Suprapubic skin (tissue), 3 donors: Measurements from ENCODE around the gene SGMS2.

Experiments
- EP300 ChIP-seq: sonication (generic); formaldehyde crosslinking; IDR thresholded peaks from one replicate; pipeline ENCODE4 v1.6.1; 2017; ENCODE audit warnings: antibody characterized with exemption
- POLR2A ChIP-seq, 2 donors: fragments of 450-650 bp; IDR thresholded peaks; one replicate each; pipeline ENCODE4 v1.6.1; 2017; ENCODE audit warnings: antibody characterized with exemption in 2 of 2, mild to moderate bottlenecking in 2 of 2, moderate library complexity in 2 of 2
- TF ChIP-seq, protein P1 (sequence below), 2 donors: fragments of 200-600 bp in 1 of 2; fragments of 450-650 bp in 1 of 2; sonication (generic) in 1 of 2; IDR thresholded peaks; one replicate each; pipeline ENCODE4 v1.5.1; 2016 to 2019; ENCODE audit warnings: antibody characterized with exemption in 2 of 2, mild to moderate bottlenecking in 1 of 2, moderate library complexity in 1 of 2

DNA sequence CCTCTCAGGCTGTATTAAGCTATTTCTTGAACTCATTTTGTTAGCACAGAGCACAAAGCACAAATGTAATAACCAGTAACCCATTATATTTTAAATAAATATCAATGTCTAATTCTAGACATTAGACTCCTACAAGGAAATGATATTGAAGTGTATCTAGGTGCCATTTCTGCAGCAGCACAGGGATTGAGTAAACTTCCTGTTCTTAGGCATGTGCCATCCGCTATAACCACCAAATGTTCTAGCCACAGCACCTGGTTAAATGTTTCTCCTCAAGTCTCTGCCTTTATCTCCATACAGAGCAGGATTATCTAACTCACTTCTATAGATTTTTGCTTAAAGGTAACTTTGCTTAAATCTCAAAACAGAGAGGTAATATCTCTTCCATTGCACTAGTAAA lies 51.4 kb downstream of the SGMS2 start:
- TF ChIP-seq, protein P1, sequence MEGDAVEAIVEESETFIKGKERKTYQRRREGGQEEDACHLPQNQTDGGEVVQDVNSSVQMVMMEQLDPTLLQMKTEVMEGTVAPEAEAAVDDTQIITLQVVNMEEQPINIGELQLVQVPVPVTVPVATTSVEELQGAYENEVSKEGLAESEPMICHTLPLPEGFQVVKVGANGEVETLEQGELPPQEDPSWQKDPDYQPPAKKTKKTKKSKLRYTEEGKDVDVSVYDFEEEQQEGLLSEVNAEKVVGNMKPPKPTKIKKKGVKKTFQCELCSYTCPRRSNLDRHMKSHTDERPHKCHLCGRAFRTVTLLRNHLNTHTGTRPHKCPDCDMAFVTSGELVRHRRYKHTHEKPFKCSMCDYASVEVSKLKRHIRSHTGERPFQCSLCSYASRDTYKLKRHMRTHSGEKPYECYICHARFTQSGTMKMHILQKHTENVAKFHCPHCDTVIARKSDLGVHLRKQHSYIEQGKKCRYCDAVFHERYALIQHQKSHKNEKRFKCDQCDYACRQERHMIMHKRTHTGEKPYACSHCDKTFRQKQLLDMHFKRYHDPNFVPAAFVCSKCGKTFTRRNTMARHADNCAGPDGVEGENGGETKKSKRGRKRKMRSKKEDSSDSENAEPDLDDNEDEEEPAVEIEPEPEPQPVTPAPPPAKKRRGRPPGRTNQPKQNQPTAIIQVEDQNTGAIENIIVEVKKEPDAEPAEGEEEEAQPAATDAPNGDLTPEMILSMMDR (IDR thresholded peaks at IDR 0.05), result no peak
- TF ChIP-seq POLR2A (IDR thresholded peaks at IDR 0.05), result no peak
- TF ChIP-seq EP300, result no peak
